ENCODE results near the gene ZKSCAN3. TPM values are rescaled to one million over a fixed set of nuclear protein-coding genes. Genes with fewer than 3 reads are reported as not detected.

Gene ZKSCAN3
- total and polyA plus RNA-seq, 2 of the 4 experiments (the other 2 are of a cell fraction) = 3.7 to 4.8 TPM

- H3K27me3 ChIP-seq (ENCODE audit: control insufficient read depth, insufficient read depth, low read length) = no peaks in the 10 kb centered on the region
- 0 out of 2 replicates have a peak overlapping the region, but pooled peaks have one; percentile 29 for H3K56ac ChIP-seq (ENCODE audit: extremely low read depth, insufficient read depth, low read length)
- H4K8ac ChIP-seq (ENCODE audit: low read depth in 2 of 2, low read length in 2 of 2) = peak overlapping the region; percentile 68 to 88; a peak in 3 of 4 replicates
- peak overlapping the region; percentile 39 for H4K5ac ChIP-seq (ENCODE audit: low read depth, low read length)
- BruUV-seq (replicated peaks) = no TSS peak
- peak overlapping the region; percentile 81 for H3K23ac ChIP-seq (ENCODE audit: low read depth, low read length)
- H2AK9ac ChIP-seq (replicated peaks; ENCODE audit: low read depth, low read length, poor library complexity) = peak overlapping the region; percentile 45
- H3K9me1 ChIP-seq (ENCODE audit: insufficient read depth, low read length) = no peaks in the 10 kb centered on the region
- in situ Hi-C loops (cut with MboI; ENCODE audit: low sequenced_read_pairs) = no loop called here
- TF ChIP-seq ELK1 (IDR thresholded peaks at IDR 0.05; ENCODE audit: borderline replicate concordance, low read depth, low read length) (no peak), BHLHE40 (IDR thresholded peaks at IDR 0.05; ENCODE audit: low read depth, low read length) (peak; percentile 100), CTCF (conservative IDR thresholded peaks at IDR 0.05; ENCODE audit: low read depth, low read length) (peak; percentile 51), POLR2A (IDR thresholded peaks at IDR 0.05; ENCODE audit: low read depth, low read length) (peak; percentile 77), RAD21 (IDR thresholded peaks at IDR 0.05; ENCODE audit: low read length) (peak; percentile 46), SMC3 (IDR thresholded peaks at IDR 0.05; ENCODE audit: low read depth, low read length) (peak; percentile 18; the same call in 1 of the 2 replicates), CHD1 (IDR thresholded peaks at IDR 0.05; ENCODE audit: low read depth, low read length) (peak; percentile 86; the same call in 1 of the 2 replicates), NFE2L2 (IDR thresholded peaks at IDR 0.05; ENCODE audit: low read depth, low read length) (no peak; the same call in 1 of the 2 replicates), MAZ (IDR thresholded peaks at IDR 0.05; ENCODE audit: borderline replicate concordance, low read depth, low read length) (no peak), MAFK (IDR thresholded peaks at IDR 0.05; ENCODE audit: low read depth, low read length) (0 out of 2 replicates have a peak, but pooled peaks have one; percentile 17), MXI1 (IDR thresholded peaks at IDR 0.05; ENCODE audit: borderline replicate concordance, low read depth, low read length) (peak; percentile 25; the same call in 1 of the 2 replicates), USF2 (IDR thresholded peaks at IDR 0.05; ENCODE audit: low read depth, low read length) (peak; percentile 73), CEBPB (IDR thresholded peaks at IDR 0.05; ENCODE audit: low read depth, low read length) (no peak)
- ChIA-PET CTCF (interaction anchor here (0.5 to 3.3 kb wide), 7 partner anchors 11 to 1849 kb away, joined by 3 to 15 read pairs (median 4); partner anchors contain the start of gene ZKSCAN4), POLR2A (ENCODE audit: unreplicated experiment) (no interaction called here)
- WGBS, 2 experiments (ENCODE audit: extremely low coverage in 2 of 2, insufficient read length in 1 of 2) = no CpG with 5 or more reads among the region's 31 CpGs
- H2BK120ac ChIP-seq (ENCODE audit: low read depth, low read length) = no peak overlapping the region; the same call in 1 of the 2 replicates
- H3K4me1 ChIP-seq (ENCODE audit: control insufficient read depth, insufficient read depth, low read length) = no peaks in the 10 kb centered on the region
- dilution Hi-C loops (cut with HindIII; ENCODE audit: low sequenced_read_pairs, unreplicated experiment) = no loop called here
- peak overlapping the region; percentile 45 for H3K9ac ChIP-seq (ENCODE audit: low read depth, low read length)
- peak overlapping the region; percentile 14 for H2BK5ac ChIP-seq (ENCODE audit: low read depth, low read length, poor library complexity, severe bottlenecking)
- H4K91ac ChIP-seq (ENCODE audit: insufficient read depth, low read depth, low read length) = peak overlapping the region; percentile 27; the same call in 1 of the 2 replicates
- peak overlapping the region; percentile 92 for H2AFZ ChIP-seq (replicated peaks; ENCODE audit: low read length, poor library complexity)
- H3K27ac ChIP-seq (ENCODE audit: insufficient read depth, low read length) = peak overlapping the region; percentile 49
- peak overlapping the region; percentile 59 for H3K4ac ChIP-seq (ENCODE audit: low read depth, low read length)
- no peaks in the 10 kb centered on the region for H4K20me1 ChIP-seq (ENCODE audit: insufficient read depth, low read length)
- peaks cover 21 to 29% of the 10 kb centered on the region in 2 experiments for H3K79me1 ChIP-seq (ENCODE audit: low read depth in 1 of 2, low read length in 2 of 2)
- peak overlapping the region; percentile 63 for H3K14ac ChIP-seq (replicated peaks; ENCODE audit: low read depth, low read length)
- DNase-seq (peak; percentile 93), ATAC-seq (ENCODE audit: low read depth) (peak; percentile 98)
- H2BK20ac ChIP-seq (ENCODE audit: low read depth, low read length) = no peak overlapping the region
- H3K18ac ChIP-seq (ENCODE audit: low read depth, low read length) = no peak overlapping the region
- no peaks in the 10 kb centered on the region for H3K9me3 ChIP-seq (ENCODE audit: control insufficient read depth, insufficient read depth, low read length)
- intact Hi-C loops (cut with micrococcal nuclease) = loop anchor here (1.0 to 2.0 kb wide), 3 partner anchors 15 to 301 kb away; partner anchors contain the start of genes ZSCAN12 and ZSCAN16
- H3K36me3 ChIP-seq (ENCODE audit: control insufficient read depth, insufficient read depth, low read length) = peaks cover 17% of the 10 kb centered on the region
- H2BK15ac ChIP-seq (ENCODE audit: low read depth, low read length) = no peak overlapping the region
- H3K4me3 ChIP-seq (ENCODE audit: insufficient read depth, low read depth, low read length) = peak overlapping the region; percentile 48
- H2AK5ac ChIP-seq (ENCODE audit: low read depth, low read length) = no peak overlapping the region
- peak overlapping the region; percentile 74 for H3K4me2 ChIP-seq (ENCODE audit: low read depth, low read length)
Observed at GRCh38 chr6:28383235-28384142, 33.7 kb downstream of the ZKSCAN3 start.
